ENCODE measurements around the gene CUBN.

- TF ChIP-seq CHD4 (IDR thresholded peaks at IDR 0.05; ENCODE audit: borderline replicate concordance) = no peak
- no peak for TF ChIP-seq RNF2 (IDR thresholded peaks at IDR 0.05; ENCODE audit: borderline replicate concordance, low read depth)
- TF ChIP-seq CEBPB (IDR thresholded peaks at IDR 0.05) = no peak
- TF ChIP-seq MAZ (IDR thresholded peaks at IDR 0.05; ENCODE audit: borderline replicate concordance, low read depth, low read length) = no peak
Measured at GRCh38 chr10:16993186-16993585, 136.4 kb downstream of the CUBN start.
